GM08714 (cell line): Measurements from ENCODE around the gene SLC25A4.
"Not testable (repeated sequence)": the region's sequence is repeated elsewhere in the genome, so short reads cannot be mapped to it uniquely, and the experiment has no call there.

Source experiments
- H3K4me3 ChIP-seq: fragments of 200-500 bp; sonication (Bioruptor generic); 2 replicates; pipeline ENCODE4 v1.5.1; 2014; ENCODE audit warnings: mild to moderate bottlenecking, low read length, inconsistent platforms
- ZNF274 ChIP-seq: IDR thresholded peaks from 2 replicates; pipeline ENCODE4 v1.6.1; 2012; ENCODE audit warnings: mild to moderate bottlenecking, low read depth, low read length

Gene SLC25A4

GRCh38 chr4:185186769-185187168 lies 43.7 kb downstream of the SLC25A4 start:
- no peak overlapping the region for H3K4me3 ChIP-seq
- TF ChIP-seq ZNF274 = no peak

GRCh38 chr4:185189606-185190305 lies 46.7 kb downstream of the SLC25A4 start:
- TF ChIP-seq ZNF274 = no peak

GRCh38 chr4:185190306-185190856 lies 47.3 kb downstream of the SLC25A4 start:
- TF ChIP-seq ZNF274 = no peak
- no peak overlapping the region for H3K4me3 ChIP-seq

More at GRCh38 chr4:185189606-185190305, 46.7 kb downstream of the SLC25A4 start:
- no peak overlapping the region for H3K4me3 ChIP-seq

GRCh38 chr4:185192059-185192458 lies 49.0 kb downstream of the SLC25A4 start:
- no peak for TF ChIP-seq ZNF274
- no peak overlapping the region for H3K4me3 ChIP-seq

- no peak overlapping the region for H3K4me3 ChIP-seq
- TF ChIP-seq ZNF274 = no peak
Observed at GRCh38 chr4:185194924-185195888, 52.1 kb downstream of the SLC25A4 start.

GRCh38 chr4:185196437-185196836 lies 53.4 kb downstream of the SLC25A4 start:
- TF ChIP-seq ZNF274 = no peak
- no peak overlapping the region for H3K4me3 ChIP-seq

GRCh38 chr4:185198189-185198588 lies 55.1 kb downstream of the SLC25A4 start:
- H3K4me3 ChIP-seq = not testable (repeated sequence)
